Mucosa of stomach (tissue), 1 donor: ENCODE results near the gene C1GALT1.
A peak's percentile ranks its signal among the peaks of the same experiment; 100 is the strongest.

Experiments used
- H3K27me3 ChIP-seq: one replicate; pipeline ENCODE4 v1.7.0; 2013; ENCODE audit warnings: mild to moderate bottlenecking, low read length; ENCODE audit not compliant: control insufficient read depth, insufficient read depth
- H3K36me3 ChIP-seq: one replicate; pipeline ENCODE4 v1.7.0; 2013; ENCODE audit warnings: low read length; ENCODE audit not compliant: control insufficient read depth, insufficient read depth
- H3K4me1 ChIP-seq: one replicate; pipeline ENCODE4 v1.7.0; 2013; ENCODE audit warnings: mild to moderate bottlenecking, low read length; ENCODE audit not compliant: control insufficient read depth, insufficient read depth
- H3K4me3 ChIP-seq: one replicate; pipeline ENCODE4 v1.7.0; 2013; ENCODE audit warnings: low read length
- H3K9ac ChIP-seq: one replicate; pipeline ENCODE4 v1.7.0; 2013; ENCODE audit warnings: mild to moderate bottlenecking, low read length, moderate library complexity
- H3K9me3 ChIP-seq: one replicate; pipeline ENCODE4 v1.7.0; 2013; ENCODE audit warnings: mild to moderate bottlenecking, low read length, moderate library complexity; ENCODE audit not compliant: control insufficient read depth
- donor health status: Pancreatic carcinoma.

C1GALT1 gene

DNA sequence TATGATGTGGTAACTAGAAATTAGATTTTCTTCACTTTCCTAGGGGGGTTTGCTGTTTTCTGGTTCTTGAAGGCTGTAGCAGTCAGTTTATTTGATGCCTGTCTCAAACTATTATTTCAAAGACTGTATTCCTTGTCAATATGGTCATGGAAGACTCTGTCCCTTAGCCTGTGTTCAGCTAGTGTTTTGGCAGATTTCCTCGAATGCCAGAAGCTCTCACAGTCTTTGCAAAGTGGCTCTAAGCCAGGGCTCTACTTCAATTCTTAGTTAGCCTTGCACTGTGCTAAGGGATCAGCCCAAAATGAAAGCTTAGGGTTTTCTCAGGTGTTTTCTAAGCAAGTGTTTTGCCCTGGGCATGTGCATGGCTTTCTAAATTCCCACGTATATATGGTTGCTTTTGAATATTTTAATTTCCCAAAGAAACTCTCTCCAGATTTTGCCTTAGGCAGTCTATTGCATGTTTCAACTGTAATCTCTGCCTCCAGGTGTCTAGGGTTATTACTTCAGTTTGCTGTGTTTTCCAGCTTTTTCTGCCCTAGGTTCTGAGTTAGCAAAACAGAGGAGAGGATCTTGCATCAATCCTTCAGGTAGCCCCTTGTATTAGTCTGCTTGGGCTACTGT, 7.2 kb upstream of the C1GALT1 start:
- H3K9me3 ChIP-seq = no peaks in the 10 kb centered on the region
- H3K4me1 ChIP-seq = peaks cover 13% of the 10 kb centered on the region
- no peaks in the 10 kb centered on the region for H3K27me3 ChIP-seq
- no peak overlapping the region for H3K9ac ChIP-seq
- H3K36me3 ChIP-seq = no peaks in the 10 kb centered on the region
- no peak overlapping the region for H3K4me3 ChIP-seq

DNA sequence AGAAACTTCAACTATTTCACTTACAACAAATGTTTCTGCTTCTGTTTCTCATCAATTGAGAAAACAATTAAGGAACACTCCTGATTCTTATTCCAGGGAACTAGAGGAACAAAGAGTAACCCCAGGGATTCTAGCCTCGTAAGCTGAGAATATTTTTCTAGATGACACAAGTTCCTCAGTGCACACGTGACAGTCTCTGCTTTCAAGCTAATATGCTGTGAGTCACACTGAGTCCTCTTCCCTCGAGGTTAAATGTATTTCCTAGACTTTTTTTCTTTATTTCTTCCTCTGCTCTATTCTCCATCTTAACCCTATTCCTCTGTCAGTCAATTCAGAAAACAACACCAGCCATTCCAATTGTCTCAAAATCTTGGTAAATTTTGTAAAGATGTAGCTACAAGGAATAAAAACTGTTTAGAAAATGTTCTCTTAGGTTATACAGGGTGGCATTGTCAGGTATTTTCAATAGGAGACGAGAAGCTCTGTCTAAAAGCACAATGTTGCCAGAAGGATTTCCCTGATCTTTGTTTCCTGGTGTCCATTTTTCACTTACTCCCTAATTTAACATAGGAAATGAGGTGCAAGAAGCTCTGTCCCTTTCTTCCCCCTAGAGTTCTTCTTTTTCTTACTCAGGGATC, 5.8 kb upstream of the C1GALT1 start:
- Histone ChIP-seq H3K27me3 (no peaks in the 10 kb centered on the region), H3K9ac (no peak overlapping the region), H3K4me3 (no peak overlapping the region), H3K4me1 (peaks cover 20% of the 10 kb centered on the region), H3K36me3 (no peaks in the 10 kb centered on the region), H3K9me3 (no peaks in the 10 kb centered on the region)

DNA sequence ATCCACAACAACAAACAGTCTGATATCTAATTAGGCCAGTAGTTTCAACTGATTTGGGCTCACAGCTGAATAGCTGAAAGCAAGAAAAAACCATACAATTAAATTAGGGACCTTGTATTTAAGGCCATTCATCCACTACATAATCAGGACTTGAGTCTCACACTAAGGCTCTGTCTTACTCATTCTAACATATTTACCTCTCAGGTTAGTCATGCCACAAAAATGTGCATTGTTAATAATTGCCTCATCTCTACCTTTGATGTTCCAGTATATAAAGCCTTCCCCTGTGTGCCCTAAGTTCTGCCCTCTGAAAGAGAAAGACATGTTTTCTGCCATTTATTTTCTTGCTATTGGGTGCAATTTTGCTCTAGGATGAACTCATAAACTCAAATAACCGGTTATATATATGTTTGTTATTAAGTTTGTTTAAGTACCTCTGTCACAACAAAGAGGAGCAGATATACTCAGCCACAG, 5.3 kb upstream of the C1GALT1 start:
- H3K27me3 ChIP-seq = no peaks in the 10 kb centered on the region

DNA sequence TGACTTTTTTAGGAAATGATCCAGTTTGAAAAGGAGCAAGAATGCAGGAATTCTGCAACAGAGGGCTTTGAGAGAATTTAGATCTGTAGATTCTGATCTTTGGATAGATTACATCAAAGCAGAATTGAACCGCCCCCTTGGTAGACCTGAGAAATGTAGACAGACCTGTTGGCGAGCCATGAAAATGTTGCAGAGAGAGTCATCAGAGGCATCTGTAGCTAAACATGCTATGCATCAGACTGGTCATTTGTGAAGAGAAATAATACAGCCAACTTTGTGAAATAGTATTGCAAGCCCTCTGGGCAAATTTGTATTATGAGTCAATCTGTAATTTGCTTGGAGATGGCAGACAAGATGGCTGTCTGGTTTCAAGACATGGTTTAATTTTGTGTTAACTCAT, 4.3 kb upstream of the C1GALT1 start:
- H3K4me3 ChIP-seq = no peak overlapping the region
- no peaks in the 10 kb centered on the region for H3K36me3 ChIP-seq
- no peaks in the 10 kb centered on the region for H3K27me3 ChIP-seq
- no peak overlapping the region for H3K9ac ChIP-seq
- no peaks in the 10 kb centered on the region for H3K9me3 ChIP-seq
- peaks cover 20% of the 10 kb centered on the region for H3K4me1 ChIP-seq

More for the DNA sequence above, 5.3 kb upstream of the C1GALT1 start:
- no peak overlapping the region for H3K4me3 ChIP-seq
- H3K9ac ChIP-seq = no peak overlapping the region
- peaks cover 20% of the 10 kb centered on the region for H3K4me1 ChIP-seq
- H3K36me3 ChIP-seq = no peaks in the 10 kb centered on the region
- H3K9me3 ChIP-seq = no peaks in the 10 kb centered on the region

DNA sequence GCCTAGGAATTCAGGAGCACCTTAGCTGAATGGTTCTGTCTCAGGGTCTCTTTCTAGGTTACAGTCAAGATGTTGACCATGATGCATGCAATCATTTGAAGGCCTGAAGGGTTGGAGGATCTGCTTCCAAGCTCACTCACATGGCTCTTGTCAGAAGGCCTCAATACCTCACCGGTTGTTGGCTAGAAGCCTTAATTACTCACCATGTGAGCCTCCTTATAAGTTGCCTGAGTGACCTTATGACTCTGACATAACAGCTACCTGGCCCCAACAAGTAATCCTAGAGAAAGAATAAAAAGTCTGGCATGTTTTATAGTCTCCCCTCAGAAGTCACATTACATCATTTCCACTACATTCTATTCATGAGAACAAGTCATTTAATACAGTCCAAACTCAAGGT, 3.4 kb upstream of the C1GALT1 start:
- H3K9me3 ChIP-seq = no peaks in the 10 kb centered on the region
- peaks cover 20% of the 10 kb centered on the region for H3K4me1 ChIP-seq
- H3K9ac ChIP-seq = no peak overlapping the region
- no peak overlapping the region for H3K4me3 ChIP-seq
- H3K27me3 ChIP-seq = no peaks in the 10 kb centered on the region
- no peaks in the 10 kb centered on the region for H3K36me3 ChIP-seq

DNA sequence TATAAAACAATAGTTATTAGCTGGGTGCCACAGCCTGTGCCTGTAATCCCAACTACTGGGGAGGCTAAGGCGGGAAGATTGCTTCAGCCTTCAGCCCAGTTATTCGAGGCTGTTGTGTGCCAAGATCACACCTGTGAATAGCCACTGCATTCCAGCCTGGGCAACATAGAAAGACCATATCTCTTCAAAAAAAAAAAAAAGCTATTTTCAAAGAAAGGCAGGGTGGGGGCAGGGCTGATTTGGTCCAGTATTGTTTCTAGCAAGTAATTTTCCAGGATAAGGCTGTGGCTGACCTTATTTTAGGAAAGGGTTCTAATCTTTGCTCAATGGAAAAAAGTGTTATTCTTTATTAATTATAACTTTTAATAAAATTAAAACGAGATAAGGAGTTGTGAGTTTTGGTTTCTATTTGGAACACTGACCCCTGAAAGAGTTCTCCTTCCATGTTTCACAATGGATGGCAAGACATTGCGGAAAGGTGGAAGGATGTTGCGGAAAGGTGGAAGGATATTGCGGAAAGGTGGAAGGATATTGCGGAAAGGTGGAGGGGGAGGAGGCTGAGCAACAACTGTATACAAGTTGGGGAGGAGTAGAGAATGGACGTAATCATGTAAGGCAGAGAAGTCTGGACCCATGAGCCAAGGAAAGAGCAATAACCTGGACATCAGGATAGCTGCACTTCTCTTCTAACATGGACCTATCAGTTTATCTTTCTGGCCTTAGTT, 1.5 kb upstream of the C1GALT1 start:
- no peaks in the 10 kb centered on the region for H3K27me3 ChIP-seq
- H3K9ac ChIP-seq = peak overlapping the region; percentile 89
- H3K4me3 ChIP-seq = no peak overlapping the region
- no peaks in the 10 kb centered on the region for H3K9me3 ChIP-seq
- no peaks in the 10 kb centered on the region for H3K36me3 ChIP-seq
- H3K4me1 ChIP-seq = peaks cover 27% of the 10 kb centered on the region

DNA sequence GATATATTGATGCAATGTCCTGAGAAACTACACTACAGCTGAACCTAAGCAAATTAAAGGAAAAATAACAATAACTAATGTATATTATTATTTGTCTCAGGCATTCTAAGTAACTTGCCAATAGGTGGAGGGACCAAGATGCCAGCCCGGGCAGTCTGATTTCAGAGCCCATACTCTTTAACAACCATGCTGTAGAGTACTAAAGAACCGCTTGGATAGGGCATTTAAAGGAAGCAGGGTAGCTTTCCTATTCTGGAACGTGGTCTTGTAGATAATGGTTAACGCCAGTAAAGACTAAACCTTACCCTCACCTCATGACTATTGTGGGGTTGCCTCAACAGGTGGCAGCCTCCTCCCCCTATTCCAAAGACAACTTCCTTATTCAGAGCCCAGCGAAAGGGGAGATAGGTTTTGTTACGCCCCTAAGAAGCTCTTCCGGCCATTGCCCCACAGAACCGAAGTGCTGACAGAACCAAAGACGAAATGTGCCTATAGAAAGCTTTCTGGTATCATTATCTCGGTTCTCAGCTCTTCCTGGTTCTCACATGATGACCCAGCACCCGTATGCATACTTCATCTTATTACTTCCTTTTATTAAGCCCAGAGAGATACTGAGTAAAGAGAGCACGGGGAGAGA, 707 bp upstream of the C1GALT1 start:
- H3K27me3 ChIP-seq = no peaks in the 10 kb centered on the region
- H3K36me3 ChIP-seq = no peaks in the 10 kb centered on the region
- H3K9me3 ChIP-seq = no peaks in the 10 kb centered on the region
- H3K4me3 ChIP-seq = peak overlapping the region; percentile 56
- peaks cover 27% of the 10 kb centered on the region for H3K4me1 ChIP-seq
- H3K9ac ChIP-seq = peak overlapping the region; percentile 89

DNA sequence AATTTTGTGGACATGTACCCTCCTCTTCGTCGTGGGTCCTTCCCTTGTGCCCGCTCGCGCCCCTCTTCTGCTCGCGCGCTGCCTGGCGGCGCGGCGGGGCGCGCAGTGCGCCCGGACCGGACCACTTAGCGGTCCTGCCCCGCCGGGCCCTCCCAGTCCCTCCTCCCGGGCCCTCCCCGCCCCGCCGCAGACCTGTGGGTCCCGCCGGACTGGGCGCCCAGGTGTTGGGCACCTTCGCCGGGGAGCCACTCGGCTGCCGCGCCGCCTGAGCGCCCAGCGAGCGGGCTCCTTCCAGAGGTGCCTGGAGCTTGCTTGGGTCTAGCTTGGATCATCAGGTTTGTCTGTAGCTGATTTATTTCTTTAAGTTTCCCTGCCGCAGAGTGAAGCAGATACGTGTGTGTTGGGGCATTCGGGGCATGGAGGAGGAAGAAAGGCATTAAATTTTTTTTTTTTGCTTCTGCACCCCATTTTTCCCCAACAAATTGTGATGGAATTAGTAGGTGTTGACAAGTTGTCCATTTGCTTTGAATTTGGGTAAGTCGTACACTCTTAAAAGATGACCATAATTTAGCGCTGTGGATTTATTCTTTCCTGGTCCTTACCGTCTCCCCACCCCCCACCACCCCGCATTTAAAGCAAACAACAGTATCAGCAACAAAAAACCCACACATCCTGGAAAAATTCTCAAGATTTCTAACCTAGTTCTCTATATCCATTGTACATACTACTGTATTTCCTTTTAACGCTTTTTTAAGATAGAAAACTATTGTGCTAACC, 905 bp downstream of the C1GALT1 start:
- H3K36me3 ChIP-seq = no peaks in the 10 kb centered on the region
- H3K9ac ChIP-seq = peak overlapping the region; percentile 89
- peak overlapping the region; percentile 79 for H3K4me3 ChIP-seq
- H3K4me1 ChIP-seq = peaks cover 26% of the 10 kb centered on the region
- no peaks in the 10 kb centered on the region for H3K27me3 ChIP-seq
- no peaks in the 10 kb centered on the region for H3K9me3 ChIP-seq

DNA sequence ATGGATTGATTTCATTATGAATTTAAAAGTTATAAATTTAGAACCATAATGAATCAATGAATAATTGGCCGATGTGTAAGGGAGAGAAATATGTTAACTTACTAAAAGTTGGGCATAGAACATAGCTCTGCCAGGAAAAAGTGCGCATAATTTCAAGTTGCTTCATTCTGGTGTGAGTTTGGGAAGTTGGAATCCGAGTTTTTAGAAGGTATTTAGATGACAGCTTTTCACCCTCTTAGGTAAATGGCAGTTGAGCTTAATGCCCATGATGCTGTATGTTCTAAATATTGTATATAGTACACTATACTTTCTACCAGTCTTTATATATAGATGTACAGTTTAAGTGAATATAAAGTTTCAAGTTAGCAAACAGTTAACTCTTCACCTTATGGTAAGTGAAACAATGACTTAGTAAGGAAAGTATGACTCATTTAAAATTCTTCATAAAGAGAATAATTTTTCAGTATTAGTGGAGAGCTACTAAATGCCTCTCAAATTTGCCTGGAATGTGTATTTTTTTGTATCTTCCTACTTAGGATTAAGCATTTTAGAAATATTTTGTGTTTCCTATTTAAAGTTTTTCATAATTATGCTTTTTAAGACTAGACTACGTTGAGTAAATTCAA, 1.6 kb downstream of the C1GALT1 start:
- H3K4me3 ChIP-seq = peak overlapping the region; percentile 79

DNA sequence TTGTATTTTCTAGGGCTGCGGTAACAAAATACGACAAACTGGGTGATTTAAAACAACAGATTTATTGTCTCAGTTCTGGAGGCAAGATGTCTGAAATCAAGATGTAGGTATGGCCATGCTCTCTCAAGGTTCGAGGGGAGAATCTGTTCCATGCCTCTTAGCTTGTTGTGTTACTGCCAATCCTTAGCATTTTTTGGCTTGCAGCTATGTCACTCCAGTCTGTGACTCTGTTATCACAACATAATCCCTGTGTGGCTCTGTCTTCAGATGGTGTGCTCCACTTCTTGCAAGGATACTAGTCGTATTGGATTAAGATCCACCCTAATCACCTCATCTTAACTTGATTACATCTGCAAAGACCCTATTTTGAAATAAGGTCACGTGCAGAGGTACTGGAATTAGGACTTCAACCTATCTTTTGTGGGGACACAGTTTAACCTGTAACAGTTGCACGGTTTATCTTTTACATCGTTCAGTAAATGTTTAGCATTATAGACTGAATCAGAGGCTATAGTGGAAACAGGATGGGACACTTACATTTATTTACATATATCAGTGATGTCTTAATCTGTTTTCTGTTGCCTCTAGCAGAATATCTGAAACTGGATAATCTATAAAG, 3.1 kb downstream of the C1GALT1 start:
- H3K9ac ChIP-seq = peak overlapping the region; percentile 9
- H3K9me3 ChIP-seq = no peaks in the 10 kb centered on the region
- H3K4me1 ChIP-seq = peaks cover 27% of the 10 kb centered on the region
- no peaks in the 10 kb centered on the region for H3K36me3 ChIP-seq
- no peaks in the 10 kb centered on the region for H3K27me3 ChIP-seq
- no peak overlapping the region for H3K4me3 ChIP-seq

More for the DNA sequence above, 1.6 kb downstream of the C1GALT1 start:
- Histone ChIP-seq H3K9me3 (no peaks in the 10 kb centered on the region), H3K9ac (peak overlapping the region; percentile 89), H3K4me1 (peaks cover 27% of the 10 kb centered on the region), H3K27me3 (no peaks in the 10 kb centered on the region), H3K36me3 (no peaks in the 10 kb centered on the region)

DNA sequence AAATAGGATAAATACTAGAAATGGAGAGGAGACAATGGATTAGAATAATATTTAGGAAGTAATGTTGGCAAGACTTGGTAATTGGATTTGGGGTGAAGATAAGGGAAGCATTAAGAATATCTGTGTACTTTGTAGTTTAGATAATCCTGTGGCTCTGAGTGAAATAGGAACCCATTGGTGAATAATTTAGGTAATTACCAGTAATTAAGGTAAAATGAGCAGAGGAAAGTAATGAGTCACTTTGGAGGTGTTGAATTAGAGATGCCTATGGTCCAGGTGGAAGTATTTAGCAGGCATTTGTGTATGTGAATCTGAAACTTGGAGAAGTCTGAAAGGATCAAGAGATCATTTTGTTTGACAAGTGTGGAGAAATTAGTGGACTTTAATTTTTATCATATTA, 5.7 kb downstream of the C1GALT1 start:
- Histone ChIP-seq H3K9me3 (no peaks in the 10 kb centered on the region), H3K36me3 (no peaks in the 10 kb centered on the region), H3K4me3 (no peak overlapping the region), H3K9ac (no peak overlapping the region), H3K27me3 (no peaks in the 10 kb centered on the region), H3K4me1 (peaks cover 20% of the 10 kb centered on the region)
